K562 (cell line): ENCODE data around the gene C22orf39. TPM values are rescaled to one million over a fixed set of nuclear protein-coding genes. Genes with fewer than 3 reads are reported as not detected.
A peak's percentile ranks its signal among the peaks of the same experiment; 100 is the strongest.

Experiments used
- ARNT ChIP-seq, 2 experiments: fragments of 450-650 bp; IDR thresholded peaks; 2 replicates each; pipeline ENCODE4 v1.6.1; 2016; ENCODE audit warnings: mild to moderate bottlenecking in 1 of 2
- JUN ChIP-seq, 2 experiments: sonication (generic) in 1 of 2; formaldehyde crosslinking in 1 of 2; IDR thresholded peaks; 2 replicates each; pipeline versions ENCODE4 v1.6.1 to v1.8.0; 2012 to 2022; ENCODE audit warnings: borderline replicate concordance in 2 of 2, mild to moderate bottlenecking in 2 of 2, improper control_type of control experiment in 1 of 2, low read depth in 1 of 2, low read length in 1 of 2, missing genetic modification reagents in 1 of 2
- KLF6 ChIP-seq: fragments of 250-450 bp; sonication (Bioruptor Pico); IDR thresholded peaks from 2 replicates; pipeline ENCODE4 v1.4.0; 2020; ENCODE audit warnings: mild to moderate bottlenecking, moderate library complexity, borderline replicate concordance
- LCOR ChIP-seq: sonication (generic); formaldehyde crosslinking; IDR thresholded peaks from 2 replicates; pipeline ENCODE4 v1.8.0; 2022; ENCODE audit warnings: mild to moderate bottlenecking, missing genetic modification reagents
- MECOM ChIP-seq: fragments of 250-450 bp; sonication (Bioruptor Pico); IDR thresholded peaks from 2 replicates; pipeline ENCODE4 v1.8.0; 2022; ENCODE audit warnings: inconsistent platforms
- MED1 ChIP-seq: sonication (generic); formaldehyde crosslinking; IDR thresholded peaks from 2 replicates; pipeline ENCODE4 v1.8.1; 2023; ENCODE audit warnings: missing genetic modification reagents, borderline replicate concordance
- MTA2 ChIP-seq: fragments of 450-650 bp; IDR thresholded peaks from 2 replicates; pipeline ENCODE4 v1.6.1; 2016; ENCODE audit warnings: low read depth
- NFATC3 ChIP-seq: fragments of 450-650 bp; IDR thresholded peaks from 2 replicates; pipeline ENCODE4 v1.6.1; 2017; ENCODE audit warnings: mild to moderate bottlenecking
- POLR2B ChIP-seq: fragments of 450-650 bp; IDR thresholded peaks from 2 replicates; pipeline ENCODE4 v1.6.1; 2018; ENCODE audit warnings: low read depth; ENCODE audit not compliant: partially characterized antibody
- PTBP1 ChIP-seq: fragments of 200-400 bp; formaldehyde crosslinking; IDR thresholded peaks from 2 replicates; pipeline ENCODE4 v1.6.1; 2017; ENCODE audit warnings: low read depth, low read length
- SMARCC2 ChIP-seq: fragments of 450-650 bp; IDR thresholded peaks from 2 replicates; pipeline ENCODE4 v1.6.1; 2017; ENCODE audit warnings: antibody characterized with exemption, moderate library complexity, mild to moderate bottlenecking, low read depth
- SMARCE1 ChIP-seq: fragments of 450-650 bp; IDR thresholded peaks from 2 replicates; pipeline ENCODE4 v1.7.1; 2016; ENCODE audit warnings: mild to moderate bottlenecking
- SREBF2 ChIP-seq: sonication (generic); formaldehyde crosslinking; IDR thresholded peaks from 2 replicates; pipeline ENCODE4 v1.4.0; 2020; ENCODE audit warnings: mild to moderate bottlenecking, missing genetic modification reagents
- U2AF2 ChIP-seq: fragments of 200-400 bp; formaldehyde crosslinking; optimal IDR thresholded peaks from 2 replicates; pipeline ENCODE3; 2017; ENCODE audit warnings: low read depth, mild to moderate bottlenecking, low read length
- ZKSCAN1 ChIP-seq: fragments of 150-350 bp; IDR thresholded peaks from 2 replicates; pipeline ENCODE4 v1.6.1; 2016; ENCODE audit warnings: low read depth, low read length
- ZNF75A ChIP-seq: fragments of 450-650 bp; formaldehyde crosslinking; IDR thresholded peaks from 2 replicates; pipeline ENCODE4 v1.4.0; 2020; ENCODE audit warnings: mild to moderate bottlenecking
- polyA plus RNA-seq, 8 experiments: library from polyadenylated mRNA; depleted of rRNA in 4 of 8; stranded (reverse) in 5 of 8; unstranded in 3 of 8; fragments of >200 nt; fragmentation: Nextera tagmentation in 2 of 8; fragmentation: Illumina TruSeq in 1 of 8; extraction: Ambion mirVana in 2 of 8; extraction: Trizol in 1 of 8; gene quantifications; 2 replicates each; pipeline versions ENCODE4 v1.2.1 to v1.2.3, GENCODE V29; 2011 to 2014; ENCODE audit warnings: inconsistent platforms in 1 of 8, missing spikeins in 1 of 8
- total RNA-seq, 7 experiments: library from RNA; depleted of rRNA in 6 of 7; stranded (reverse); fragments of >200 nt in 6 of 7; fragmentation: Illumina TruSeq in 2 of 7; extraction: Trizol in 2 of 7; gene quantifications; 2 replicates each; pipeline versions ENCODE4 v1.2.1 to v1.2.3, GENCODE V29; 2011 to 2021; ENCODE audit warnings: low replicate concordance in 1 of 7
- TF ChIP-seq, protein P1 (sequence below): fragments of 450-650 bp; IDR thresholded peaks from 2 replicates; pipeline ENCODE4 v1.6.1; 2018; ENCODE audit not compliant: partially characterized antibody
- TF ChIP-seq, protein P2 (sequence below): fragments of 450-650 bp; IDR thresholded peaks from 2 replicates; pipeline ENCODE4 v1.6.1; 2016; ENCODE audit warnings: missing biosample characterization, missing genetic modification characterization
- TF ChIP-seq, protein P3 (sequence below): fragments of 250-450 bp; sonication (Bioruptor Pico); IDR thresholded peaks from 2 replicates; pipeline ENCODE4 v1.5.0; 2020; ENCODE audit warnings: mild to moderate bottlenecking, borderline replicate concordance
- TF ChIP-seq, protein P4 (sequence below): fragments of 450-650 bp; formaldehyde crosslinking; IDR thresholded peaks from 2 replicates; pipeline ENCODE4 v1.4.0; 2022; ENCODE audit warnings: missing genetic modification characterization

Gene C22orf39
- total and polyA plus RNA-seq, 9 of the 15 experiments (the other 6 are each of a cell fraction or from before 2014, with no cell fraction given) = 20.4 to 139 (median 66.8) TPM

DNA sequence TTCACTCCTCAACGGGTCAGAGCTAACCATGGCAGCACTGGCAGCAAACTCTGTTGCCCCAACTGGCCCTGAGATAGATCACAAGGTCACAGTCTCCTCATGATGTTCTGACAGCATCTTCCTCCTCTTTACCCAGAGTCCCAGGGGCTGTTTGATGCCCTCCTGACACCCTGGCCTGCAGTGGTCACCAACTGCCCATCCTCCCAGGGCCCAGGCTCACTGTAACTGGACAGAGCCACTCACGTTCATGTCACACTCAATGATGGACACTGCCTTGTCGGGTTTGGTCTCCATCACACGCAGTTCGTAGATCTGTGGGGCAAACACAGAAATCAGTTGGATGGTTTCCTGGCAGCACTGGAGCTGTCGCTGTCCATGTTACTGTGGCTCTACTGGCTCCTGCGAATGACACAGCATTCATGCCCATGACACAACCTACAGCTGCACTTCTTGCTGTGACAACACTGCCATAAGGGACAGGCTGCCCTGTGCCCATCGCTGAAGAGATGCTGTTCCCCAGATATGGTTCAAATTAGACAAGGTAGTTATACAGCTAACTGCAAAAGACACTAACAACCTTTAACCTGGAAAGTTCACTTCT, 10.4 kb upstream of the C22orf39 start (continued):
- TF ChIP-seq, protein P1, sequence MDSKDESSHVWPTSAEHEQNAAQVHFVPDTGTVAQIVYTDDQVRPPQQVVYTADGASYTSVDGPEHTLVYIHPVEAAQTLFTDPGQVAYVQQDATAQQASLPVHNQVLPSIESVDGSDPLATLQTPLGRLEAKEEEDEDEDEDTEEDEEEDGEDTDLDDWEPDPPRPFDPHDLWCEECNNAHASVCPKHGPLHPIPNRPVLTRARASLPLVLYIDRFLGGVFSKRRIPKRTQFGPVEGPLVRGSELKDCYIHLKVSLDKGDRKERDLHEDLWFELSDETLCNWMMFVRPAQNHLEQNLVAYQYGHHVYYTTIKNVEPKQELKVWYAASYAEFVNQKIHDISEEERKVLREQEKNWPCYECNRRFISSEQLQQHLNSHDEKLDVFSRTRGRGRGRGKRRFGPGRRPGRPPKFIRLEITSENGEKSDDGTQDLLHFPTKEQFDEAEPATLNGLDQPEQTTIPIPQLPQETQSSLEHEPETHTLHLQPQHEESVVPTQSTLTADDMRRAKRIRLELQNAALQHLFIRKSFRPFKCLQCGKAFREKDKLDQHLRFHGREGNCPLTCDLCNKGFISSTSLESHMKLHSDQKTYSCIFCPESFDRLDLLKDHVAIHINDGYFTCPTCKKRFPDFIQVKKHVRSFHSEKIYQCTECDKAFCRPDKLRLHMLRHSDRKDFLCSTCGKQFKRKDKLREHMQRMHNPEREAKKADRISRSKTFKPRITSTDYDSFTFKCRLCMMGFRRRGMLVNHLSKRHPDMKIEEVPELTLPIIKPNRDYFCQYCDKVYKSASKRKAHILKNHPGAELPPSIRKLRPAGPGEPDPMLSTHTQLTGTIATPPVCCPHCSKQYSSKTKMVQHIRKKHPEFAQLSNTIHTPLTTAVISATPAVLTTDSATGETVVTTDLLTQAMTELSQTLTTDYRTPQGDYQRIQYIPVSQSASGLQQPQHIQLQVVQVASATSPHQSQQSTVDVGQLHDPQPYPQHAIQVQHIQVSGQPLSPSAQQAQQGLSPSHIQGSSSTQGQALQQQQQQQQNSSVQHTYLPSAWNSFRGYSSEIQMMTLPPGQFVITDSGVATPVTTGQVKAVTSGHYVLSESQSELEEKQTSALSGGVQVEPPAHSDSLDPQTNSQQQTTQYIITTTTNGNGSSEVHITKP = no peak
- TF ChIP-seq, protein P2, sequence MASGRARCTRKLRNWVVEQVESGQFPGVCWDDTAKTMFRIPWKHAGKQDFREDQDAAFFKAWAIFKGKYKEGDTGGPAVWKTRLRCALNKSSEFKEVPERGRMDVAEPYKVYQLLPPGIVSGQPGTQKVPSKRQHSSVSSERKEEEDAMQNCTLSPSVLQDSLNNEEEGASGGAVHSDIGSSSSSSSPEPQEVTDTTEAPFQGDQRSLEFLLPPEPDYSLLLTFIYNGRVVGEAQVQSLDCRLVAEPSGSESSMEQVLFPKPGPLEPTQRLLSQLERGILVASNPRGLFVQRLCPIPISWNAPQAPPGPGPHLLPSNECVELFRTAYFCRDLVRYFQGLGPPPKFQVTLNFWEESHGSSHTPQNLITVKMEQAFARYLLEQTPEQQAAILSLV (tag) = no peak
- TF ChIP-seq ARNT (IDR thresholded peaks at IDR 0.05) (no peak), ZKSCAN1 (no peak), POLR2B (peak; percentile 24), SMARCC2 (no peak), KLF6 (CRISPR knock-in tag) (no peak), PTBP1 (no peak), MTA2 (no peak), U2AF2 (no peak), NFATC3 (no peak), MED1 (CRISPR knock-in tag) (no peak; the same call in 1 of the 2 replicates), ZNF75A (no peak), JUN (IDR thresholded peaks at IDR 0.05; ENCODE audit: borderline replicate concordance, low read depth, low read length) (no peak), JUN (CRISPR knock-in tag; IDR thresholded peaks at IDR 0.05; ENCODE audit: borderline replicate concordance) (0 out of 2 replicates have a peak, but pooled peaks have one; percentile 16), LCOR (CRISPR knock-in tag) (no peak), MECOM (CRISPR knock-in tag) (no peak), SMARCE1 (no peak), SREBF2 (CRISPR knock-in tag) (no peak)
- TF ChIP-seq, protein P3, sequence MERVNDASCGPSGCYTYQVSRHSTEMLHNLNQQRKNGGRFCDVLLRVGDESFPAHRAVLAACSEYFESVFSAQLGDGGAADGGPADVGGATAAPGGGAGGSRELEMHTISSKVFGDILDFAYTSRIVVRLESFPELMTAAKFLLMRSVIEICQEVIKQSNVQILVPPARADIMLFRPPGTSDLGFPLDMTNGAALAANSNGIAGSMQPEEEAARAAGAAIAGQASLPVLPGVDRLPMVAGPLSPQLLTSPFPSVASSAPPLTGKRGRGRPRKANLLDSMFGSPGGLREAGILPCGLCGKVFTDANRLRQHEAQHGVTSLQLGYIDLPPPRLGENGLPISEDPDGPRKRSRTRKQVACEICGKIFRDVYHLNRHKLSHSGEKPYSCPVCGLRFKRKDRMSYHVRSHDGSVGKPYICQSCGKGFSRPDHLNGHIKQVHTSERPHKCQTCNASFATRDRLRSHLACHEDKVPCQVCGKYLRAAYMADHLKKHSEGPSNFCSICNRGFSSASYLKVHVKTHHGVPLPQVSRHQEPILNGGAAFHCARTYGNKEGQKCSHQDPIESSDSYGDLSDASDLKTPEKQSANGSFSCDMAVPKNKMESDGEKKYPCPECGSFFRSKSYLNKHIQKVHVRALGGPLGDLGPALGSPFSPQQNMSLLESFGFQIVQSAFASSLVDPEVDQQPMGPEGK (CRISPR knock-in tag) = no peak
- TF ChIP-seq, protein P4, sequence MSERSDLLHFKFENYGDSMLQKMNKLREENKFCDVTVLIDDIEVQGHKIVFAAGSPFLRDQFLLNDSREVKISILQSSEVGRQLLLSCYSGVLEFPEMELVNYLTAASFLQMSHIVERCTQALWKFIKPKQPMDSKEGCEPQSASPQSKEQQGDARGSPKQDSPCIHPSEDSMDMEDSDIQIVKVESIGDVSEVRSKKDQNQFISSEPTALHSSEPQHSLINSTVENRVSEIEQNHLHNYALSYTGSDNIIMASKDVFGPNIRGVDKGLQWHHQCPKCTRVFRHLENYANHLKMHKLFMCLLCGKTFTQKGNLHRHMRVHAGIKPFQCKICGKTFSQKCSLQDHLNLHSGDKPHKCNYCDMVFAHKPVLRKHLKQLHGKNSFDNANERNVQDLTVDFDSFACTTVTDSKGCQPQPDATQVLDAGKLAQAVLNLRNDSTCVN (CRISPR knock-in tag) = no peak
- TF ChIP-seq, all 486 proteins: peak for 17
